Fibroblast of lung (primary cell): ENCODE data around the gene MFAP2. TPM values are rescaled to one million over a fixed set of nuclear protein-coding genes. Genes with fewer than 3 reads are reported as not detected.
A peak's percentile ranks its signal among the peaks of the same experiment; 100 is the strongest.

Experiments
- DNase-seq, 2 donors: peaks; one replicate each; pipeline versions ENCODE4 v3.0.0 to v3.0.0-alpha.2; 2010; ENCODE audit warnings: low read depth in 2 of 2
- H2AFZ ChIP-seq: 2 replicates; pipeline ENCODE4 v1.5.1; 2012; ENCODE audit warnings: low read length, control low read depth, inconsistent platforms
- H3K27ac ChIP-seq: 2 replicates; pipeline ENCODE4 v1.5.1; 2011; ENCODE audit warnings: low read length, control low read depth; ENCODE audit not compliant: insufficient read depth
- H3K27me3 ChIP-seq: 2 replicates; pipeline ENCODE4 v1.5.1; 2011; ENCODE audit warnings: mild to moderate bottlenecking, low read length; ENCODE audit not compliant: control insufficient read depth, insufficient read depth
- H3K36me3 ChIP-seq: 2 replicates; pipeline ENCODE4 v1.5.1; 2011; ENCODE audit warnings: low read length; ENCODE audit not compliant: control insufficient read depth, insufficient read depth
- H3K4me1 ChIP-seq: 2 replicates; pipeline ENCODE4 v1.5.1; 2011; ENCODE audit warnings: low read length; ENCODE audit not compliant: control insufficient read depth, insufficient read depth; ENCODE audit errors: extremely low read depth
- H3K4me2 ChIP-seq: 2 replicates; pipeline ENCODE4 v1.5.1; 2011; ENCODE audit warnings: low read length, control low read depth; ENCODE audit not compliant: insufficient read depth; ENCODE audit errors: extremely low read depth
- H3K4me3 ChIP-seq, 4 experiments: fragments of 200-600 bp in 1 of 4; sonication (generic) in 1 of 4; replicated peaks in 1 of 4; 2 replicates each; pipeline ENCODE4 v1.5.1; 2011 to 2016; ENCODE audit warnings: low read length in 4 of 4, low read depth in 3 of 4, mild to moderate bottlenecking in 3 of 4, control low read depth in 2 of 4, inconsistent platforms in 1 of 4, mixed read lengths in 1 of 4; ENCODE audit not compliant: insufficient read depth in 1 of 4; ENCODE audit errors: control extremely low read depth in 1 of 4
- H3K79me2 ChIP-seq: 2 replicates; pipeline ENCODE4 v1.5.1; 2012; ENCODE audit warnings: mild to moderate bottlenecking, low read length, inconsistent platforms; ENCODE audit not compliant: control insufficient read depth, insufficient read depth
- H3K9ac ChIP-seq: 2 replicates; pipeline ENCODE4 v1.5.1; 2011; ENCODE audit warnings: mild to moderate bottlenecking, low read length, control low read depth; ENCODE audit not compliant: insufficient read depth
- H3K9me3 ChIP-seq: 2 replicates; pipeline ENCODE4 v1.5.1; 2012; ENCODE audit warnings: low read depth, low read length; ENCODE audit not compliant: control insufficient read depth, insufficient read depth
- H4K20me1 ChIP-seq: 2 replicates; pipeline ENCODE4 v1.5.1; 2011; ENCODE audit warnings: low read length; ENCODE audit not compliant: control insufficient read depth, insufficient read depth; ENCODE audit errors: extremely low read depth
- CTCF ChIP-seq, 2 donors: IDR thresholded peaks in 1 of 2; conservative IDR thresholded peaks in 1 of 2; 1 replicate in 1 of 2; 2 replicates in 1 of 2; pipeline ENCODE4 v1.5.1; 2011 to 2012; ENCODE audit warnings: low read length in 2 of 2, control low read depth in 1 of 2, inconsistent platforms in 1 of 2, low read depth in 1 of 2, mild to moderate bottlenecking in 1 of 2
- EZH2 ChIP-seq: IDR thresholded peaks from 2 replicates; pipeline ENCODE4 v1.5.1; 2012; ENCODE audit warnings: low read length, control low read depth, mild to moderate bottlenecking; ENCODE audit errors: missing control alignments
- polyA plus RNA-seq, 2 donors: library from polyadenylated mRNA; depleted of rRNA in 1 of 2; stranded (reverse) in 1 of 2; unstranded in 1 of 2; fragments of >200 nt; gene quantifications; 2 replicates each; pipeline ENCODE4 v1.2.1, GENCODE V29; 2011 to 2012; ENCODE audit warnings: missing spikeins in 1 of 2
- total RNA-seq: library from RNA; depleted of rRNA; stranded (reverse); fragments of >200 nt; gene quantifications from 2 replicates; pipeline ENCODE4 v1.2.1, GENCODE V29; 2014

MFAP2 gene
- total and polyA plus RNA-seq, 2 donors (not counting 1 experiment from before 2014, with no cell fraction given), result 14.1 to 16.2 TPM

DNA sequence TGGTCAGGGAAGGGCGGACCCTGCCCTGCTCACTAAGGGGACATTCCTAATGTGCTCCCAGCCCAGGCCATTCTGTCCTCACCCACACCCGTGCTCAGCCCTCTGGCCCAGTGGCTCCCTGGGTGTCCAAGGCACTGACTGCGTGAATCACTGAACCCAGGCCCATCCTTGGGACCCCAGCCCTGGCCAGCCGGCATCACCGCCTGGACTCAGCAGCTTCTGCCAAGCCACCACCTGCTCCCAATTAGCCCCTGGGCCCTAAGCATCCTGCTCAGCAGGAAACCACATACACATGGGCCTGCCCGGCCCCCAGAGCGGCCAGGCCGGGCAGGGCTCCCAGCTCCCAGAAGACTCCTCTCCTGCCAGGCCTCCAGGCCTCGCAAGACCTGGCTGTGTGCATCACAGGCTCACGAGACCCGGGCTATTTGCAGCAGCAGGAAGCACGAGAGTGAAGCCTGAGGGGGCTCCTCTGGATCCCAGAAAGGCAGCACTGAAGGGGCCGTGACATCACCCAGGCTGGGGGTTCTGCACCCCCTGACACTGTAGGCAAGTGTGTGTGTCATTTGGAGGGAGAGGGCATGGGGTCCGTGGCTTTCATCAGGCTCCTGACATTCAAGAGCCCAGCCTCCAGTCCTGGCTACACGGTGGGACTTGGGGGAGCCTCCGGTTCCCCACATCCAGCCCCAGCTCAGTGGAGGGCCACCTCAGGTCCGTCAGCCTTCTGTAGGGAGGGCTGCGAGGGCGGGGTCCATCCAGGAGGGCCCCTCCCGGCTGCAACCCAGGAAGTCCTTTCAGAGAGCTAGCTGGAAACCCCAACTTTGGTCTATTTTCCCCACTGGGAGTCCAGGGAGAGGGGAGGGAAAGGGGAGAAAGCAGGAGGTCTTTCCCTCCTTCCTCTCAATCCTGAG, 1.6 kb downstream of the MFAP2 start:
- no peak for TF ChIP-seq CTCF (conservative IDR thresholded peaks at IDR 0.05 in 1 of 2, IDR thresholded peaks at IDR 0.05 in 1 of 2; ENCODE audit: low read depth in 1 of 2, low read length in 2 of 2)
- TF ChIP-seq EZH2, result no peak
- peaks cover 1% of the 10 kb centered on the region for H3K36me3 ChIP-seq
- H3K9me3 ChIP-seq, result no peaks in the 10 kb centered on the region
- peak overlapping the region; percentile 50 for H3K9ac ChIP-seq
- peaks cover 21% of the 10 kb centered on the region for H3K4me1 ChIP-seq
- H3K4me2 ChIP-seq, result peak overlapping the region; percentile 86
- no peaks in the 10 kb centered on the region for H3K27me3 ChIP-seq
- peaks cover 10% of the 10 kb centered on the region for H3K79me2 ChIP-seq
- peak overlapping the region; percentile 67 to 74 (median 72) for H3K4me3 ChIP-seq
- H2AFZ ChIP-seq, result no peak overlapping the region
- DNase-seq, result peak; percentile 90 to 95
- H4K20me1 ChIP-seq, result no peaks in the 10 kb centered on the region
- H3K27ac ChIP-seq, result peak overlapping the region; percentile 83

DNA sequence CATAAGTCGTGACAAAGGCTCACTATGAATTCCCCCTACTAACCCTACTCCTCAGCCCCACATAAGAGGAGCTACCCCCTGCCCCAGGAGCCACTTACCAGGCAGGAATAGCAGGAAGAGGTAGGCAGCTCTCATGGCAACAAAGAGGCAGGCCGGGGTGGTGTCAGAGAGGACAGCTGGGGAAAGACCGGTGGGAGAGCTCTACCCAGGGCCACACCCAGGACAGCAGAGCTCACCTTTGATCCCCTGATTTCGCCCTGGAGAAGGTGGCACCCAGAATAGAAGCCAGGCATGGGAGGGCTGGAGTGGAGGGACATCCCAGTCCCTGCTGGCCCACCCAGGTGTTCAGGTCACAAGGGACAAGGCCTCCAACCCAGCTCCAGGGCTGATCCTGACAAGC, 2.3 kb downstream of the MFAP2 start:
- no peak overlapping the region for H2AFZ ChIP-seq
- peak overlapping the region; percentile 86 for H3K4me2 ChIP-seq
- H3K9me3 ChIP-seq, result no peaks in the 10 kb centered on the region
- peaks cover 21% of the 10 kb centered on the region for H3K4me1 ChIP-seq
- H3K9ac ChIP-seq, result no peak overlapping the region
- H4K20me1 ChIP-seq, result no peaks in the 10 kb centered on the region
- DNase-seq, result no peak
- H3K27me3 ChIP-seq, result no peaks in the 10 kb centered on the region
- no peak for TF ChIP-seq EZH2
- no peak for TF ChIP-seq CTCF (conservative IDR thresholded peaks at IDR 0.05 in 1 of 2, IDR thresholded peaks at IDR 0.05 in 1 of 2; ENCODE audit: low read depth in 1 of 2, low read length in 2 of 2)
- H3K27ac ChIP-seq, result peak overlapping the region; percentile 83
- H3K36me3 ChIP-seq, result peaks cover 1% of the 10 kb centered on the region
- peak overlapping the region in 2 of 4 experiments; percentile 21 to 74 for H3K4me3 ChIP-seq
- peaks cover 10% of the 10 kb centered on the region for H3K79me2 ChIP-seq

DNA sequence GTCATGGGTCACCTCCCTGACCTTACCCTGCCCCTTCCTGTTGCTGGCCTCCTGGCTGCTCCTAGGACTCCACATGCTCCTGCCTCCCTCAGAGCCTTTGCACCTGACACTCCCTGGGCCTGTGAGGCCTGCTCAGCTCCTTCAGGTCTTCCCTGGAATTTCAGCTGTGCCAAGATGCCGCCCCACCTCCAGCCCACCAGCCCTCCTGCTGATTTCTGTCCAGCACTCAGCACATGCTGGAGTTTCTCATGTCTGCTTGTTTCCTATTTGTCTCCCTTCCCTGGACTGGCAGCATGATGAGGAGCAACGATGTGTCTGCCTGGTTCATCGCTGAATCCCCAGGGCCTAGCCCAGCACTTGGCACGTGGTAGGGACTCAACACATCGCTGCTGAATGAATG, 3.0 kb downstream of the MFAP2 start:
- DNase-seq, result no peak
- H3K36me3 ChIP-seq, result peaks cover 1% of the 10 kb centered on the region
- H4K20me1 ChIP-seq, result no peaks in the 10 kb centered on the region
- H3K27me3 ChIP-seq, result no peaks in the 10 kb centered on the region
- H3K79me2 ChIP-seq, result peaks cover 10% of the 10 kb centered on the region
- no peak overlapping the region for H3K27ac ChIP-seq
- peaks cover 21% of the 10 kb centered on the region for H3K4me1 ChIP-seq
- no peak overlapping the region for H2AFZ ChIP-seq
- no peak overlapping the region for H3K9ac ChIP-seq
- TF ChIP-seq CTCF (conservative IDR thresholded peaks at IDR 0.05 in 1 of 2, IDR thresholded peaks at IDR 0.05 in 1 of 2; ENCODE audit: low read depth in 1 of 2, low read length in 2 of 2) (no peak), EZH2 (no peak)
- no peak overlapping the region for H3K4me2 ChIP-seq
- no peaks in the 10 kb centered on the region for H3K9me3 ChIP-seq
- no peak overlapping the region for H3K4me3 ChIP-seq
